Stomach (tissue), 9 donors: ENCODE data around the gene GTF3C4. TPM values are rescaled to one million over a fixed set of nuclear protein-coding genes. Genes with fewer than 3 reads are reported as not detected.
A peak's percentile ranks its signal among the peaks of the same experiment; 100 is the strongest.

Experiments
- DNase-seq, 2 donors: peaks; one replicate each; pipeline versions ENCODE4 v3.0.0 to v3.0.0-alpha.2; 2013 to 2019
- H3K27ac ChIP-seq, 5 donors: fragments of 200-600 bp in 4 of 5; sonication (generic) in 4 of 5; one replicate each; pipeline ENCODE4 v1.5.1; 2013 to 2019; ENCODE audit warnings: mild to moderate bottlenecking in 1 of 5, moderate library complexity in 1 of 5
- H3K27me3 ChIP-seq, 3 donors: fragments of 200-600 bp; sonication (generic); one replicate each; pipeline ENCODE4 v1.5.1; 2017 to 2019; ENCODE audit warnings: mixed run types in 1 of 3
- H3K36me3 ChIP-seq, 4 donors: fragments of 200-600 bp; sonication (generic); 1 replicate in 3 of 4; 2 replicates in 1 of 4; pipeline ENCODE4 v1.5.1; 2016 to 2019
- H3K4me1 ChIP-seq, 4 donors: fragments of 200-600 bp; sonication (generic); one replicate each; pipeline ENCODE4 v1.5.1; 2016 to 2019
- H3K4me3 ChIP-seq, 4 donors: fragments of 200-600 bp; sonication (generic) in 3 of 4; one replicate each; pipeline ENCODE4 v1.5.1; 2016 to 2019; ENCODE audit warnings: mild to moderate bottlenecking in 1 of 4
- H3K9me3 ChIP-seq, 4 donors: fragments of 200-600 bp; sonication (generic); one replicate each; pipeline ENCODE4 v1.5.1; 2016 to 2019
- EP300 ChIP-seq: sonication (generic); formaldehyde crosslinking; IDR thresholded peaks from one replicate; pipeline ENCODE4 v1.6.1; 2017; ENCODE audit warnings: antibody characterized with exemption
- POLR2A ChIP-seq, 4 donors: fragments of 450-650 bp; IDR thresholded peaks; one replicate each; pipeline ENCODE4 v1.6.1; 2016; ENCODE audit warnings: antibody characterized with exemption in 4 of 4, control low read depth in 2 of 4, mild to moderate bottlenecking in 1 of 4, moderate library complexity in 1 of 4
- POLR2AphosphoS5 ChIP-seq, 3 donors: sonication (generic); formaldehyde crosslinking; IDR thresholded peaks; one replicate each; pipeline ENCODE4 v1.6.1; 2016; ENCODE audit warnings: antibody characterized with exemption in 3 of 3
- WGBS, 5 donors: extraction: QIAGEN DNeasy Blood & Tissue Kit in 3 of 5; methylation state at CpG; one replicate each; pipeline versions ENCODE4 v1.1.5 to v1.1.7; 2013 to 2018; 5-methylcytosine and 5-hydroxymethylcytosine counted together
- intact Hi-C: fragments of 100-400 bp; cut with DNase I; formaldehyde crosslinking; loops from one replicate; pipeline ENCODE4 v1.15.1; 2023; ENCODE audit warnings: low total_unique reads
- polyA plus RNA-seq, 3 donors: library from polyadenylated mRNA; stranded (reverse); fragments of 200-250 nt; gene quantifications; one replicate each; pipeline ENCODE4 v1.2.3, GENCODE V29; 2013
- total RNA-seq, 5 donors: library from RNA; depleted of rRNA; stranded (reverse); fragments of >200 nt; gene quantifications; one replicate each; pipeline versions ENCODE4 v1.1.0 to v1.2.3, GENCODE V29; 2014 to 2016
- TF ChIP-seq, protein P1 (sequence below), 7 experiments: fragments of 450-650 bp in 4 of 7; fragments of 200-600 bp in 3 of 7; sonication (generic) in 3 of 7; IDR thresholded peaks; one replicate each; pipeline ENCODE4 v1.5.1; 2016 to 2019; ENCODE audit warnings: antibody characterized with exemption in 7 of 7, control low read depth in 2 of 7, mild to moderate bottlenecking in 1 of 7
- donor health status: healthy with polysubstance abuse.
- donor health status: Bipolar disorder and iron deficiency.
- donor health status: healthy.

The GTF3C4 gene
- total and polyA plus RNA-seq, 8 donors, result 2.6 to 68.8 (median 11.4) TPM

DNA sequence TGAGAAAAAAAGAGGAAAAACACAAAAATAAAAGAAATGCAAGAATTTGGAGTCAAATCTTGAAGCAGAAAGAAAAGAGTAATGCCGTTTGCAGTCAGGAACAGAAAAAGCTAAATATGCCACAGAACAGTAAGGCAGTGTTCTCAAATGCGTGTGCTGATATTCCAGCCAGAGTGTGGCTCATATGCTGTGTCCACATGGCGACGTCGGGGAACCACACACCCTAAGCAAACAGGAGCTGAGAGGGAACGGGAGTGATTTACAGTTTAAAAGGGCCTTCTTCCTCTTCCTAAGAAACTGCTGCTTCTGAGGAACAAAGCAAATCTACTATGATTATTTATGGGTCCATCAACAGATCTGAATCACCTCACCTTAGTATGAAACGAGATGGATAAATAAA lies 43.2 kb upstream of the GTF3C4 start:
- Histone ChIP-seq H3K27ac (peak overlapping the region in 2 of 5 donors; percentile 6 to 38), H3K4me1 (peaks cover 0 to 5% (median 0%) of the 10 kb centered on the region in 4 donors), H3K4me3 (no peak overlapping the region), H3K9me3 (no peaks in the 10 kb centered on the region), H3K36me3 (peaks cover 43 to 93% (median 78%) of the 10 kb centered on the region in 4 donors), H3K27me3 (no peaks in the 10 kb centered on the region)
- DNase-seq, result peak; percentile 43 to 81
- WGBS, 5 donors, result 29 to 55% (median 53%) methylated on average over 7 of the region's 7 CpGs
- TF ChIP-seq, protein P1, sequence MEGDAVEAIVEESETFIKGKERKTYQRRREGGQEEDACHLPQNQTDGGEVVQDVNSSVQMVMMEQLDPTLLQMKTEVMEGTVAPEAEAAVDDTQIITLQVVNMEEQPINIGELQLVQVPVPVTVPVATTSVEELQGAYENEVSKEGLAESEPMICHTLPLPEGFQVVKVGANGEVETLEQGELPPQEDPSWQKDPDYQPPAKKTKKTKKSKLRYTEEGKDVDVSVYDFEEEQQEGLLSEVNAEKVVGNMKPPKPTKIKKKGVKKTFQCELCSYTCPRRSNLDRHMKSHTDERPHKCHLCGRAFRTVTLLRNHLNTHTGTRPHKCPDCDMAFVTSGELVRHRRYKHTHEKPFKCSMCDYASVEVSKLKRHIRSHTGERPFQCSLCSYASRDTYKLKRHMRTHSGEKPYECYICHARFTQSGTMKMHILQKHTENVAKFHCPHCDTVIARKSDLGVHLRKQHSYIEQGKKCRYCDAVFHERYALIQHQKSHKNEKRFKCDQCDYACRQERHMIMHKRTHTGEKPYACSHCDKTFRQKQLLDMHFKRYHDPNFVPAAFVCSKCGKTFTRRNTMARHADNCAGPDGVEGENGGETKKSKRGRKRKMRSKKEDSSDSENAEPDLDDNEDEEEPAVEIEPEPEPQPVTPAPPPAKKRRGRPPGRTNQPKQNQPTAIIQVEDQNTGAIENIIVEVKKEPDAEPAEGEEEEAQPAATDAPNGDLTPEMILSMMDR (IDR thresholded peaks at IDR 0.05), result no peak
- TF ChIP-seq POLR2AphosphoS5 (IDR thresholded peaks at IDR 0.05), result peak in 1 of 3 donors; percentile 51
- intact Hi-C loops, result no loop called here

GRCh38 chr9:132627594-132627993 lies 42.7 kb upstream of the GTF3C4 start:
- intact Hi-C loops, result no loop called here
- peaks cover 43 to 88% (median 77%) of the 10 kb centered on the region in 4 donors for H3K36me3 ChIP-seq
- H3K27me3 ChIP-seq, result no peaks in the 10 kb centered on the region
- H3K4me3 ChIP-seq, result no peak overlapping the region
- H3K4me1 ChIP-seq, result peaks cover 0 to 5% (median 0%) of the 10 kb centered on the region in 4 donors
- peak overlapping the region in 1 of 5 donors; percentile 6 for H3K27ac ChIP-seq
- no peak for DNase-seq
- no peaks in the 10 kb centered on the region for H3K9me3 ChIP-seq
- TF ChIP-seq POLR2A (IDR thresholded peaks at IDR 0.05), result no peak
- TF ChIP-seq EP300, result no peak
- no peak for TF ChIP-seq POLR2AphosphoS5 (IDR thresholded peaks at IDR 0.05)
- TF ChIP-seq, protein P1 (IDR thresholded peaks at IDR 0.05), result no peak
- WGBS, 5 donors, result 83 to 88% (median 86%) methylated on average over 11 of the region's 11 CpGs

DNA sequence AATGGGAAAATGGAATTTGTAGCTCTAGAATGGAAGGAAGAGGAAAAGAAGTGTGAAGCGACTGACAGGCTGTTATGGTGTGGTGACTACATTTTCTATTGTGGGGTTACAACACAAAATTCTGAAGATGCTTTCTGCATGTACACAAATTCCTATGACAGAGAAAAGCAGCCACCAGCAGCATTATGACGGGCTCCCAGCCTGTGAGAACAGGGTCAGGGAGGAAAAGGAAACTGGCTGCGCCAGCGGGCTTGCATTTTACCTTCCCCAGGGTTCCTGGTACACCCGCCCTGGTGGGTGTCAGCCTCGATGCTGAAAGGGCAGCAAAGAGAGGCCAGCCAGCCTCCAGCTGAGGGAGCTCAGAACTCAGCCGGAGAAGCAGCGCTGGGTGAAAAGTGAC lies 41.5 kb upstream of the GTF3C4 start:
- no peak for TF ChIP-seq EP300
- TF ChIP-seq POLR2AphosphoS5 (IDR thresholded peaks at IDR 0.05), result no peak
- TF ChIP-seq, protein P1 (IDR thresholded peaks at IDR 0.05), result no peak
- TF ChIP-seq POLR2A (IDR thresholded peaks at IDR 0.05), result no peak
- Histone ChIP-seq H3K4me1 (peaks cover 0 to 5% (median 0%) of the 10 kb centered on the region in 4 donors), H3K9me3 (no peaks in the 10 kb centered on the region), H3K27me3 (no peaks in the 10 kb centered on the region), H3K4me3 (no peak overlapping the region), H3K27ac (no peak overlapping the region), H3K36me3 (peaks cover 40 to 79% (median 73%) of the 10 kb centered on the region in 4 donors)
- WGBS, 5 donors, result 90 to 97% (median 97%) methylated on average over 8 of the region's 8 CpGs
- DNase-seq, result no peak
- intact Hi-C loops, result no loop called here

DNA sequence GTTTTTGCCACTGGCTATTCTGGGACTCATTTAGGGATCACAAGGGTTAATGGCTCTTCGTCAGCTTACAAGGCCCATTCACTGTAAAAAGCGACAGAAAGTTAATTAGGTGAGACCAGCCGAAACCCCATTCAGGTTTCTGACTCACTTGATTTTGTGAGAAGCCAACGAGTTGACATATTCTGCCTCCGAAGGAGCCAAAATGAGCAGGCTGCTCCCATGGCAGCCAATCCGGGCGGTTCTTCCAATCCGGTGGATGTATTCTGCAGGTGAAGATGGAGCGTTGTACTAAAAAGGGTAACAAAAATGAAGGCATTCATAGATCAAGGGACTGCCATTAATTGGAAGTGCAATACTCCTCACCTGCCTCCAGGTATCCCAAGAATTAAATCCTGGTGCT lies 40.1 kb upstream of the GTF3C4 start:
- Histone ChIP-seq H3K27ac (no peak overlapping the region), H3K36me3 (peaks cover 40 to 67% (median 64%) of the 10 kb centered on the region in 4 donors), H3K4me3 (no peak overlapping the region), H3K4me1 (peaks cover 0 to 5% (median 0%) of the 10 kb centered on the region in 4 donors), H3K9me3 (no peaks in the 10 kb centered on the region), H3K27me3 (no peaks in the 10 kb centered on the region)
- TF ChIP-seq, protein P1 (IDR thresholded peaks at IDR 0.05), result no peak
- TF ChIP-seq POLR2AphosphoS5 (IDR thresholded peaks at IDR 0.05) (no peak), POLR2A (IDR thresholded peaks at IDR 0.05) (no peak), EP300 (no peak)
- no peak for DNase-seq
- 89 to 91% (median 91%) methylated on average over 9 of the region's 9 CpGs for WGBS, 5 donors
- intact Hi-C loops, result no loop called here
